Transverse colon (tissue), 4 donors: Measurements from ENCODE around the gene NDNF. TPM values are rescaled to one million over a fixed set of nuclear protein-coding genes. Genes with fewer than 3 reads are reported as not detected.
A peak's percentile ranks its signal among the peaks of the same experiment; 100 is the strongest.

Source experiments
- DNase-seq: peaks from one replicate; pipeline ENCODE4 v3.0.0-alpha.2; 2019
- H3K27ac ChIP-seq, 4 donors: fragments of 200-600 bp; sonication (generic); 2 replicates each; pipeline ENCODE4 v1.5.1; 2016 to 2018; ENCODE audit warnings: inconsistent platforms in 4 of 4
- H3K27me3 ChIP-seq: fragments of 200-600 bp; sonication (generic); 2 replicates; pipeline ENCODE4 v1.5.1; 2017; ENCODE audit warnings: inconsistent platforms
- H3K36me3 ChIP-seq, 4 donors: fragments of 200-600 bp; sonication (generic); 2 replicates each; pipeline ENCODE4 v1.5.1; 2017 to 2019; ENCODE audit warnings: inconsistent platforms in 4 of 4
- H3K4me1 ChIP-seq, 4 donors: fragments of 200-600 bp; sonication (generic); 2 replicates each; pipeline ENCODE4 v1.5.1; 2017 to 2020; ENCODE audit warnings: inconsistent platforms in 4 of 4
- H3K4me3 ChIP-seq, 4 donors: fragments of 200-600 bp; sonication (generic); 1 replicate in 1 of 4; 2 replicates in 3 of 4; pipeline versions ENCODE4 v1.5.1 to v1.6.1; 2017 to 2019; ENCODE audit warnings: inconsistent platforms in 4 of 4
- H3K9me3 ChIP-seq, 2 donors: fragments of 200-600 bp; sonication (generic); 2 replicates each; pipeline ENCODE4 v1.5.1; 2017 to 2019; ENCODE audit warnings: inconsistent platforms in 2 of 2
- EP300 ChIP-seq: sonication (generic); formaldehyde crosslinking; IDR thresholded peaks from one replicate; pipeline ENCODE4 v1.6.1; 2017; ENCODE audit warnings: antibody characterized with exemption, low read depth
- POLR2A ChIP-seq: fragments of 450-650 bp; IDR thresholded peaks from one replicate; pipeline ENCODE4 v1.6.1; 2016; ENCODE audit warnings: antibody characterized with exemption, mild to moderate bottlenecking, moderate library complexity
- POLR2AphosphoS5 ChIP-seq, 3 donors: sonication (generic); formaldehyde crosslinking; IDR thresholded peaks; one replicate each; pipeline ENCODE4 v1.6.1; 2016; ENCODE audit warnings: antibody characterized with exemption in 3 of 3
- WGBS, 2 donors: methylation state at CpG; one replicate each; pipeline ENCODE4 v1.1.5; 2018; ENCODE audit warnings: low coverage in 1 of 2; 5-methylcytosine and 5-hydroxymethylcytosine counted together
- in situ Hi-C, 4 donors: fragments of 200-750 bp; cut with MboI; loops; one replicate each; pipeline versions ENCODE4 v1.15.0 to v1.15.1; 2017; ENCODE audit warnings: low sequenced_read_pairs in 3 of 4, low pct_ligation_motif_present in 1 of 4, low pct_unique_long_range_greater_than_20kb in 1 of 4
- intact Hi-C: fragments of 100-400 bp; cut with DNase I; formaldehyde crosslinking; loops from one replicate; pipeline ENCODE4 v1.15.1; 2023; ENCODE audit warnings: low total_unique reads
- total RNA-seq, 4 donors: library from RNA; depleted of rRNA; stranded (reverse); fragments of >200 nt; gene quantifications; one replicate each; pipeline ENCODE4 v1.1.0, GENCODE V29; 2016
- TF ChIP-seq, protein P1 (sequence below), 5 experiments: fragments of 200-600 bp in 3 of 5; fragments of 450-650 bp in 2 of 5; sonication (generic) in 3 of 5; IDR thresholded peaks; 1 replicate in 2 of 5; 2 replicates in 3 of 5; pipeline ENCODE4 v1.5.1; 2016 to 2017; ENCODE audit warnings: antibody characterized with exemption in 5 of 5, inconsistent platforms in 3 of 5, mild to moderate bottlenecking in 2 of 5, moderate library complexity in 1 of 5

The NDNF gene
- total RNA-seq, 4 donors from 2014 or later = 1.9 to 7.8 (median 4.8) TPM

DNA sequence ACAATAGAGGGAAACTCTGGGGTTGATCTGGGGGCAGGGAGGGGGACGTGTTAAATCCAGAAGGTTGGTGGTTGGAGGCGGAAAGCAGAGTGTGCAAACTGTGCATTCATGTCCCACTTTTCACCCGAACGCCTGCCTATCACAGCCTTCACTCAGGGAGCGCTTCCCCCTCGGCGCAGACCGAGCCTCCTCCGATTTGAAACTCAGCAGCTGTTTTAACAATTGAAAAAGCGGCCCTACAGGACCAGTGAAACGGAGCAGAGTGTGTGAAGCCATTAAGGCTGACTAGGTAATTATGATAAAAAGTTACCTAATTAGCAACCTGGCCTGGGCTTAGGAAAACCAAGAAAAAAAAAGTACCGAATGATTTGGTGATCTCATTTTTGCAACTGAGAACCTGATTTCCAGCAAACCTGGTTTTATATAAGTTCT lies 685 bp upstream of the NDNF start:
- TF ChIP-seq EP300 (no peak), POLR2AphosphoS5 (IDR thresholded peaks at IDR 0.05) (no peak), POLR2A (no peak)
- TF ChIP-seq, protein P1, sequence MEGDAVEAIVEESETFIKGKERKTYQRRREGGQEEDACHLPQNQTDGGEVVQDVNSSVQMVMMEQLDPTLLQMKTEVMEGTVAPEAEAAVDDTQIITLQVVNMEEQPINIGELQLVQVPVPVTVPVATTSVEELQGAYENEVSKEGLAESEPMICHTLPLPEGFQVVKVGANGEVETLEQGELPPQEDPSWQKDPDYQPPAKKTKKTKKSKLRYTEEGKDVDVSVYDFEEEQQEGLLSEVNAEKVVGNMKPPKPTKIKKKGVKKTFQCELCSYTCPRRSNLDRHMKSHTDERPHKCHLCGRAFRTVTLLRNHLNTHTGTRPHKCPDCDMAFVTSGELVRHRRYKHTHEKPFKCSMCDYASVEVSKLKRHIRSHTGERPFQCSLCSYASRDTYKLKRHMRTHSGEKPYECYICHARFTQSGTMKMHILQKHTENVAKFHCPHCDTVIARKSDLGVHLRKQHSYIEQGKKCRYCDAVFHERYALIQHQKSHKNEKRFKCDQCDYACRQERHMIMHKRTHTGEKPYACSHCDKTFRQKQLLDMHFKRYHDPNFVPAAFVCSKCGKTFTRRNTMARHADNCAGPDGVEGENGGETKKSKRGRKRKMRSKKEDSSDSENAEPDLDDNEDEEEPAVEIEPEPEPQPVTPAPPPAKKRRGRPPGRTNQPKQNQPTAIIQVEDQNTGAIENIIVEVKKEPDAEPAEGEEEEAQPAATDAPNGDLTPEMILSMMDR (IDR thresholded peaks at IDR 0.05) = no peak
- DNase-seq = peak; percentile 23
- intact Hi-C loops = no loop called here

DNA sequence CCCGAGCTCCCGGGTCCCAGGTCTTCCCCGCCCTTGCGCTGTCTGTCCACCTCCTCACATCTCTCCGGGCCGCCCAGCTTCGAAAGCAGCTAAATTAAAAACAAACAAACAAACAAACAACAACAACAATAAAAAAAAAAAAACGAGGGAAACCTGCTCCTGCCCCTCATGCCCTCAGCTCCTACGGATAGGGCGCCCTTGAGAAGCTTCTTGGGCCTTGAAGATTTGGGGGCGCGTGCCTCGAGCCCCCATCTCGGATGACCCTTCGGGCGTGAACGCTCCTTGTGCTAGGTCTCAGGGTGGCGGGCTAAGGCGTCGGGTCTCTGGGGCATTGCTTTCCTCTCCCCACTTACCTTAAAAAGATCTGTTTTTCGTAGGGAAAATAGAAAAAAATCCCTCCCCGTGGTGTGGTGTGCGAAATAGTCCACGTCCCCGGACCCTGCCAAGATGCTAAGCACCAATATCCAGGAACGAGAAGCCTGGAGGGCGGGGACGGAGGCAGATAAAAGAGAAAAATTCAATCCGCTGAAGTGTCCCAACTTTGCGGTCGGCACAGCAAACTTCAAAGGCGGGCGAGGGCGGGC lies 603 bp downstream of the NDNF start:
- in situ Hi-C loops (no loop called here), intact Hi-C loops (no loop called here)
- 0 to 2% methylated on average over 3 to 34 of the region's 34 CpGs for WGBS, 2 donors
- no peaks in the 10 kb centered on the region for H3K36me3 ChIP-seq
- H3K27ac ChIP-seq = peak overlapping the region; percentile 75 to 87 (median 81)
- peak overlapping the region; percentile 63 to 77 (median 68) for H3K4me3 ChIP-seq
- peaks cover 20% of the 10 kb centered on the region for H3K27me3 ChIP-seq
- no peaks in the 10 kb centered on the region for H3K9me3 ChIP-seq
- peak; percentile 9 for DNase-seq
- peaks cover 0 to 48% (median 16%) of the 10 kb centered on the region in 4 donors for H3K4me1 ChIP-seq
- no peak for TF ChIP-seq EP300
- peak; percentile 1 for TF ChIP-seq POLR2A
- TF ChIP-seq, protein P1 (IDR thresholded peaks at IDR 0.05) = peak in 1 of 5 experiments; percentile 6
- no peak for TF ChIP-seq POLR2AphosphoS5 (IDR thresholded peaks at IDR 0.05)

More for the DNA sequence above, 685 bp upstream of the NDNF start:
- 9 to 19% methylated on average over 11 to 12 of the region's 12 CpGs for WGBS, 2 donors
- no peaks in the 10 kb centered on the region for H3K9me3 ChIP-seq
- in situ Hi-C loops = no loop called here
- peak overlapping the region; percentile 75 to 87 (median 81) for H3K27ac ChIP-seq
- peaks cover 0 to 48% (median 16%) of the 10 kb centered on the region in 4 donors for H3K4me1 ChIP-seq
- no peaks in the 10 kb centered on the region for H3K36me3 ChIP-seq
- H3K4me3 ChIP-seq = peak overlapping the region; percentile 63 to 77 (median 68)
- peaks cover 20% of the 10 kb centered on the region for H3K27me3 ChIP-seq

- Histone ChIP-seq H3K36me3 (no peaks in the 10 kb centered on the region), H3K4me3 (peak overlapping the region; percentile 63 to 77 (median 68)), H3K9me3 (no peaks in the 10 kb centered on the region), H3K27me3 (peaks cover 20% of the 10 kb centered on the region), H3K27ac (peak overlapping the region; percentile 75 to 87 (median 81)), H3K4me1 (peaks cover 0 to 48% (median 16%) of the 10 kb centered on the region in 4 donors)
- no peak for TF ChIP-seq EP300
- TF ChIP-seq, protein P1 (IDR thresholded peaks at IDR 0.05) = peak; percentile 42 to 71 (median 48)
- no peak for TF ChIP-seq POLR2AphosphoS5 (IDR thresholded peaks at IDR 0.05)
- peak; percentile 10 for TF ChIP-seq POLR2A
- in situ Hi-C loops = no loop called here
- DNase-seq = peak; percentile 67
- 10 to 14% methylated on average over 2 to 63 of the region's 64 CpGs for WGBS, 2 donors
- intact Hi-C loops = no loop called here
These were observed 1.4 kb downstream of the NDNF start for GRCh38 chr4:121070696-121071639.

DNA sequence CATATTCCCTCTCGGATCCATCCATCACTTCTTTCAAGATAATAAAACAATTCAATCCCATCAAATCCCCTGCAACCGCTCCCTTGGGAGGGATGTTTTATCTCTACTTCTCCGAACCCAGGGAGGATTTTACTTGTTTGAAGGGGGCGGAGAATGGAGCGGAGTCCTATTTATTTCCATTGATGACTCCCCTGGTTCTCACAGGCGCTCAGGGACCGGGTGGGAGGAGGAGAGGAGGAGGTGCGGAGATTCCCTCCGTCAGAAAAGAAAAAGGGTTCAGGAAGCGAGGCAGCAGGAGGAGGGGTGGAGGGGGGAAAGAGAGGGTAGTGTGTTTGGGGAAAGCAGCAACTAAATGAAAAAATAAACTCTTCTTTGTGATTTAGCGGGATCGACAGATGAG lies 2.1 kb downstream of the NDNF start:
- Histone ChIP-seq H3K4me1 (peaks cover 0 to 48% (median 16%) of the 10 kb centered on the region in 4 donors), H3K36me3 (no peaks in the 10 kb centered on the region), H3K27ac (peak overlapping the region; percentile 75 to 87 (median 81)), H3K9me3 (no peaks in the 10 kb centered on the region), H3K27me3 (peaks cover 20% of the 10 kb centered on the region), H3K4me3 (peak overlapping the region in 3 of 4 donors; percentile 67 to 77 (median 68))
- in situ Hi-C loops (no loop called here), intact Hi-C loops (no loop called here)
- 65 to 68% methylated on average over 12 of the region's 12 CpGs for WGBS, 2 donors
- TF ChIP-seq, protein P1 (IDR thresholded peaks at IDR 0.05) = no peak
- TF ChIP-seq POLR2A (no peak), EP300 (no peak), POLR2AphosphoS5 (IDR thresholded peaks at IDR 0.05) (no peak)
- peak; percentile 11 for DNase-seq
